LNCAP (cell line): ENCODE measurements around the gene COL6A1.

ENCODE experiments used
- CTCF ChIP-seq: fragments of 450-650 bp; IDR thresholded peaks from 2 replicates; pipeline ENCODE4 v1.5.1; 2017; ENCODE audit warnings: mild to moderate bottlenecking

COL6A1 gene

GRCh38 chr21:45989355-45990048 lies 7.9 kb downstream of the COL6A1 start:
- no peak for TF ChIP-seq CTCF

- no peak for TF ChIP-seq CTCF
Observed at GRCh38 chr21:45990049-45990711, 8.6 kb downstream of the COL6A1 start.

GRCh38 chr21:45990741-45991605 lies 9.4 kb downstream of the COL6A1 start:
- TF ChIP-seq CTCF = no peak

- no peak for TF ChIP-seq CTCF
Observed at GRCh38 chr21:45991606-45992300, 10.2 kb downstream of the COL6A1 start.

- no peak for TF ChIP-seq CTCF
Observed at GRCh38 chr21:45992301-45993209, 11.0 kb downstream of the COL6A1 start.

- TF ChIP-seq CTCF = no peak
Observed at GRCh38 chr21:45993210-45994085, 11.9 kb downstream of the COL6A1 start.
